GM21717 (cell line): ENCODE results near the gene SKI.

Source experiments
- ATAC-seq: cut with Tn5 transposase; IDR thresholded peaks from one replicate; pipeline ENCODE4 v1.9.1; 2021; ENCODE audit warnings: mild to moderate bottlenecking, moderate library complexity; ENCODE audit not compliant: unreplicated experiment

SKI gene

GRCh38 chr1:2274231-2274928 lies 46.3 kb downstream of the SKI start:
- ATAC-seq, result no peak

- ATAC-seq, result no peak
These were observed 46.9 kb downstream of the SKI start for GRCh38 chr1:2274929-2275475.

GRCh38 chr1:2275796-2276536 lies 47.8 kb downstream of the SKI start:
- ATAC-seq, result no peak

- ATAC-seq, result no peak
These were observed 48.9 kb downstream of the SKI start for GRCh38 chr1:2276803-2277580.

DNA sequence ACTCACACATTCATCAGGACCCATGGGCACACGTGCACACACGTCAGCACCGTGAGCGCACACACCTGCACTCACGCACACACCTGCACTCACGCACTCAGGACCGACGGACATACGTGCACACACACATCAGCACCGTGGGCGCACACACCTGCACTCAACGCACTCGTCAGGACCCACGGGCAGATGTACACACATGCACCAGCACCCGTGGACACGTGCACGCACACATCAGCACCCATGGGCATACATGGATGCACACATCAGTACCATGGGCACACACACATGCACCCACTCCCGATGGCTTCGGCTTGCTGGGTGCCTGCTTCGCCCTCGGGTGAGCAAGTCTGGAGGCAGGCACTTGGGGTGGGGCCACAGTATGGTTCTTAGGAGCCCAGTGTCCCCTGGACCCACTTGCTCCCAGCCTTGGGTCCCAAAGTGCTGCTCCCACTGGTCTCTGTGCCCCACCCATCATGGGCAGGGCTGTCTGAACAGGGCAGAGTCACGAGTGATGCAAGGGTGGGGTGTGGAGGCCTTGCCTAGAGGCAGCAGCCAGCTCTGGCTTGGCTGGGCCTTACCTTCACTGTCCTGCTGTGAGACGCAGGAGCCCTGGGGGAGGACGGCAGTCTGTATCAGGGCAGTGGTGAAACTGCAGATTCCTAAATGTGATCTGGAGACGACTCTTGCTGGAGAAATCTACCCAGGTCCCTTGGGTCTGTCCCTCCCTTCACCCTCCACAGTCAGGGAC lies 49.8 kb downstream of the SKI start:
- ATAC-seq, result no peak

- no peak for ATAC-seq
These were observed 50.6 kb downstream of the SKI start for GRCh38 chr1:2278591-2279209.

- ATAC-seq, result no peak
These were observed 51.1 kb downstream of the SKI start for GRCh38 chr1:2279210-2279639.

- no peak for ATAC-seq
These were observed 51.7 kb downstream of the SKI start for GRCh38 chr1:2279817-2280216.

DNA sequence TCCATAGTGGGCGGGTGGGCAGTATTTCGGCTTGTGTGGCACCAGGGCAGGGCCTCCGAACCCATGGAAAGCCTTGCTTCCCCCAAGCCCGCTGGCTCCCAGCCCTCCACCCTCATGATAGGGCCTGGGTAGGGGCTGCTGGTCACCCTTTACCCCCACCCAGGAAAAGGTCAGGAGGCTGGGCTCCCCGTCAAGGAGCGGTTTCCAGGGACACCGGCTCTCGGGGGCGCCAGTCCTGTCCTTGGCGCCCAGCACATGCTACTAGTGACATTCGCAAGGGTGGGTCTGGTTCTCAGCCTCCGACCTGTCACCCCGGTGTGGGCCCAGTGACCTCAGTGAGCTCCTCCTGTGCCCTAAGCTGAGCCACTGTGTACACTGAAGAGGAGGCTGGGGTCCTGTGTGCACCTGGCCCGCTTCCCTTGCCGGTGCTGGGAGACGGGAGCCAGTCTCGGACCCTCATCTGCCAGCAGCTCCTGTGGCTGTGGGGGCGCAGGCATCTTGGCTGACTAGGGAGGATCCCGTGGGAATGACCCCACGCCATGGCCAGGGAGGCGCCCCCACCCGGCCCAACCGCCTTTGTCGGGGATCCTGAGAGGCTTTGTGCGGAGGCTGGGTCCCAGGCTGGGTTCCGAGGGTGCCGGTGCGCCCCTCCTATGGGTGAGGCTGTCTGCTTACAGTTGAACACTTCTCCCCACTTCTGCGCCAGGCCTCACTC lies 54.6 kb downstream of the SKI start:
- no peak for ATAC-seq

- no peak for ATAC-seq
These were observed 55.4 kb downstream of the SKI start for GRCh38 chr1:2283371-2283990.

DNA sequence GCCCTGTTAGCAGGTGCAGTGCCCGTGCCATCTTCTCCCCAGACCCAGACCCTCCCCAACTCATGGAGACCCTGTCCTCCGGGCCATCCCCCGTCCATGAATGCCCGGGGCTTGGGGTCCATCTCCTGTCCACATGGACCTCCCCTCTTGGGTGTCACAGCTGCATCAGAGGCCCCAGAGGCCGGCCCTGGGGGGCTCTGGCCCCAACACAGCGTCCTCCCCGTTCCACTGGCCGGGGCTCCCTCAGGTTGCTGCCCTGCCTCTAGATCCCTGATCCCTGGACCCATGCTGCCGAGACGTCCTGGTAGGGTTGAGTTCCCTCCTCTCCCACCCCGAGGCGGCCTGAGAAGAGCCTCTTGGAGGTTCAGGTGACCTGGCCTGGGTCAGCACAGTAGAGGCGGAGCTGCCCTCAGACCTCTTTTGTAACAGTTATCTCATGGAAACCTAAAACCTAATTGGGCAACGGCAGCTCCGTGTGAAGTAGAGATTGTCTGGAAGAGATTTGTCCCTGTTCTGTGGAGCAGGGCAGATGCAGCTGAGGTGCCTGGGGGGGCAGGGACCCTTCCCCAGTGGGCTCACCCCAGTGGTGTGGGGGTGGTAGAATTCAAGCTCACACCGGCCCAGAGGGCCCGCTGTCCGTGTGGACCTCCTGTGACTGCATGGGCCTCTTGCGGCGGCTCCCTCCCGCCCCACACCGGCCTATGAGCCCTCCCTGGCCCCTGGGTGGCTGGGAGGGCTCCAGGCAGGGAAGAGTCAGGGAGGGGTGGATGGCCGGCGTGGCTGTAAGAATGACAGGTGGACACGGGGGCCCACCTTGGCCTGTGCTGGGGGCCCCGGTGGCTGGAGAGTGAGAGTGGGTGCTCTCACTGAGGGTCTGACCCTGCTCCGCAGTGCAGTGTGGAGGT lies 56.1 kb downstream of the SKI start:
- ATAC-seq, result no peak

- no peak for ATAC-seq
These were observed 56.8 kb downstream of the SKI start for GRCh38 chr1:2284932-2285331.

DNA sequence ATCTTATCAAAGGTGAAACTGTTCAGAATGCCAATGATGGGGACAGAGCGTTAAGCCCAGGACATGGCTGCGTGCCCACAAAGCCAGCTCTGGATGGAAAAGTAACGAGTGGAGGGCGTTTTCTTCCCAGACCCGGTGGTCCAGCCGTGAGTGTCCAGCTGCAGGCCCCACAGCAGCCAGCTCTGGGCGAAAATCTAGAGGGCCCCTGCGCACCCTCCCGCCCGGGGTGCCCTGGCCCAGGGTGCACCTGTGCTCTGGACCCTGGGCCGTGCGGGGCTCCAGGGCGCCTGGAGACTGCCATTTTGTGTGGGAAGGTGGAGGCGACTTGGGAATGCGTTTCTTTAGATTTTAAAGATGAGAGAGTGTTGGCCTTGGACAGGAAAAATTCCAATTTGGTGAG lies 58.8 kb downstream of the SKI start:
- ATAC-seq, result no peak

- no peak for ATAC-seq
These were observed 59.5 kb downstream of the SKI start for GRCh38 chr1:2287649-2288048.

DNA sequence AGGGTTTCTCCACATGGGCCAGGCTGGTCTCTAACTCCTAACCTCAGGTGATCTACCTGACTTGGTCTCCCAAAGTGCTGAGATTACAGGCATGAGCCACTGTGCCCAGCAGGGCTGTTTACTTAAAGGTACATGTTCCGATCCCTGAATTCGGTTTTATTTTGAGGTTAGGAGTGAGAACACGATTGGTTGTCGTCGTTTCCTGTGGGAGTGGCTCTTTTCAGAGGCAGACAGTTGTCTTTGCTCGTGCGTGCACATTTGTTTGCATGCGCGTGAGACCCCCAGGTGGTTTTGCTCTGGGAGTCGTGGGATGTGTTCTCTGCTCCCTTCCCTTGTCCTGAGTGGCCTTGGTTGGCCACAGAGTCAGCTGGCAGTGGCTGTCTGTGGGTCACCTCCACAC lies 60.2 kb downstream of the SKI start:
- no peak for ATAC-seq

DNA sequence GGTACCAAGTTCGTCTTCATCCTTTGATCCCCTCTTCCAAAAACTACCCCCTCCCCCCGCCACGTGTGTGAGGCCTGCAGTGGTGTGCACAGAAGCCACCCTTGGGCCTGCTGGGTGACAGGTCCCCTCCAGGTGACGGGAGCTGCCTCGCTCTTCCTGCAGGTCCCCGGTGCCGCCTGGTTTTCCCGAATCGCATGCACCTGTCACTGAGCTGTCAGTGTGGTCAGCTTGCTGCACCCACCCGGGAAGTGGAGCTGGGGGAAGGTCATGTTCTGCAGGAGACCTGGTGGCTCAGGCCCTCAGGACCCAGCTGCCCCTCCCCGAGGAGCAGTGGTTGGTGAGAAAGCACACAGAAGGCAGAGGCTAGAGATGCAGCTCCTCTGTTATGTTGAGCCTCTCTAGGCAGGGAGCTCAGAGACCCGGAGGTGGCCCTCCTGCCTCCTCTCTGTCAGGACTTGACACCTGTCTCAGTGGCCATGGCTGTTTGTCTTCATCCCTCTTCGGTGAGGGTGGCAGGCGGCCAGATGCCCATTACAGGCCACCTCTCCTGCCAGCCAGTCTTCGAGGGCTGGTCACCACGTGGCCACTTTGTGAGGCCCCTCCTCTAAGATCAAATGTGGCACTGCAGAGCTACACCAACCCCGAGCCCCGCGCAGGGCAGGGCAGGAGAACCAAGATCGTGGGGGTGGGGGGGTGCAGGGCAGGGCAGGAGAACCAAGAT lies 60.9 kb downstream of the SKI start:
- no peak for ATAC-seq

- no peak for ATAC-seq
These were observed 61.5 kb downstream of the SKI start for GRCh38 chr1:2289607-2290006.

DNA sequence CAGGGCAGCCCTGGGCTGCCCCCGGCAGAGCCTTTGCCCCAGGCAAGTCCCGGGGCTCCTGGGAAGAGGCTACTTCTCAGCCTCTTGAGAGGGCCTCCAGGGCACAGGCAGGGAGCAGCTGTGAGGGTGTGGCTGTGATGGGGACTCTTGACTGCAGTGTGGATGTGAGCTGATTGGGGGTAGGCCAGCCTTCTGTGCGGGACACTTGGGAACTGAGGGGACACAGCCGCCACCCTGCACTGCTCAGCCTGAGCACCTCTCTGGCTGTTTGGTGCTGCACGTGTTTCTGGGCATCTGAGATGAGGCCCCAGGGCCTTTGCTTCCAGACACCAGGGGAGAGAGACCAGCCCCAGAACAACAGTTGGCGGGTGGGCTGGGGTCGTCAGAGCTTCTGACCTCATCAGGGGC lies 62.1 kb downstream of the SKI start:
- ATAC-seq, result peak; percentile 16
